GM12878 (cell line): Measurements from ENCODE around the gene RAD51B. TPM values are rescaled to one million over a fixed set of nuclear protein-coding genes. Genes with fewer than 3 reads are reported as not detected.

Source experiments
- ATAC-seq: fragments of 200-7000 bp; cut with Tn5 transposase; 3 replicates; pipeline ENCODE4 v1.9.1; 2020; ENCODE audit warnings: mild to moderate bottlenecking, moderate library complexity
- BruUV-seq: library from RNA; stranded (reverse); fragments of 400-500 nt; replicated peaks from 2 replicates; lab custom pipeline; 2021; lab: Mats Ljungman, UMichigan
- CTCF ChIA-PET: fragments of 300-600 bp; sonication (Branson Sonifier 250); formaldehyde crosslinking; extraction: SDS; loops from one replicate; lab custom pipeline; 2021; ENCODE audit warnings: inconsistent platforms; lab: Yijun Ruan, JAX
- POLR2A ChIA-PET: fragments of 350-600 bp; formaldehyde crosslinking; extraction: SDS; loops from one replicate; lab custom pipeline; 2021; ENCODE audit warnings: inconsistent platforms; lab: Charles Lee
- RAD21 ChIA-PET: fragments of 300-600 bp; sonication (Branson Sonifier 250); formaldehyde crosslinking; loops from one replicate; lab custom pipeline; 2023; ENCODE audit warnings: antibody characterized with exemption; ENCODE audit not compliant: unreplicated experiment; lab: Charles Lee
- SMC1A ChIA-PET: fragments of 300-600 bp; sonication (Branson Sonifier 250); formaldehyde crosslinking; loops from one replicate; lab custom pipeline; 2023; ENCODE audit not compliant: unreplicated experiment, uncharacterized antibody; lab: Charles Lee
- DNase-seq: peaks from one replicate; pipeline ENCODE4 v3.0.0-alpha.2; 2011; ENCODE audit warnings: low read depth, low spot score
- FAIRE-seq: peaks from 3 replicates; lab custom pipeline; 2011; peaks lifted over from hg19 to GRCh38; lab: Jason Lieb, UNC
- H2AFZ ChIP-seq: 2 replicates; pipeline ENCODE4 v1.6.0; 2011; ENCODE audit warnings: low read depth, low read length, control low read depth; ENCODE audit not compliant: control insufficient read depth
- H3K27ac ChIP-seq: 2 replicates; pipeline ENCODE4 v1.5.1; 2011; ENCODE audit warnings: control low read depth; ENCODE audit not compliant: control insufficient read depth, insufficient read depth
- H3K27me3 ChIP-seq, 2 experiments: replicated peaks in 1 of 2; 2 replicates each; pipeline versions ENCODE4 v1.6.0 to v1.6.1; 2011; ENCODE audit warnings: low read length in 1 of 2; ENCODE audit not compliant: control insufficient read depth in 2 of 2, insufficient read depth in 2 of 2
- H3K36me3 ChIP-seq, 2 experiments: 2 replicates each; pipeline ENCODE4 v1.5.1; 2011; ENCODE audit warnings: low read length in 1 of 2; ENCODE audit not compliant: control insufficient read depth in 2 of 2, insufficient read depth in 2 of 2
- H3K4me1 ChIP-seq: 2 replicates; pipeline ENCODE4 v1.6.1; 2011; ENCODE audit warnings: mild to moderate bottlenecking, low read length, moderate library complexity, mixed read lengths; ENCODE audit not compliant: control insufficient read depth, insufficient read depth
- H3K4me2 ChIP-seq: 2 replicates; pipeline ENCODE4 v1.6.0; 2011; ENCODE audit warnings: control low read depth; ENCODE audit not compliant: control insufficient read depth, insufficient read depth
- H3K4me3 ChIP-seq: fragments of 200-600 bp; sonication (generic); 2 replicates; pipeline ENCODE4 v1.5.1; 2016
- H3K79me2 ChIP-seq: 2 replicates; pipeline ENCODE4 v1.6.0; 2011; ENCODE audit warnings: low read length; ENCODE audit not compliant: control insufficient read depth, insufficient read depth
- H3K9ac ChIP-seq: 2 replicates; pipeline ENCODE4 v1.8.0; 2011; ENCODE audit warnings: low read length, control low read depth, mixed read lengths; ENCODE audit not compliant: control insufficient read depth, insufficient read depth
- H3K9me3 ChIP-seq: replicated peaks from 3 replicates; pipeline ENCODE4 v1.5.1; 2011; ENCODE audit warnings: mild to moderate bottlenecking, low read length; ENCODE audit not compliant: control insufficient read depth, insufficient read depth
- H4K20me1 ChIP-seq: 2 replicates; pipeline ENCODE4 v1.6.0; 2011; ENCODE audit not compliant: control insufficient read depth, insufficient read depth
- BCL11A ChIP-seq: IDR thresholded peaks from 2 replicates; pipeline ENCODE4 v1.6.1; 2011; ENCODE audit warnings: low read depth, low read length
- HDAC6 ChIP-seq: fragments of 200-600 bp; sonication (generic); IDR thresholded peaks from one replicate; pipeline ENCODE4 v1.8.0; 2017; ENCODE audit warnings: antibody characterized with exemption; ENCODE audit not compliant: unreplicated experiment
- HDGF ChIP-seq: fragments of 450-650 bp; IDR thresholded peaks from 2 replicates; pipeline ENCODE4 v1.6.1; 2016; ENCODE audit warnings: antibody characterized with exemption
- IKZF2 ChIP-seq, 2 experiments: fragments of 450-650 bp; IDR thresholded peaks; 2 replicates each; pipeline ENCODE4 v1.6.1; 2017; ENCODE audit warnings: mild to moderate bottlenecking in 2 of 2, moderate library complexity in 2 of 2
- MEF2B ChIP-seq: fragments of 450-650 bp; IDR thresholded peaks from 2 replicates; pipeline ENCODE4 v1.6.1; 2018; ENCODE audit warnings: mild to moderate bottlenecking, moderate library complexity; ENCODE audit not compliant: partially characterized antibody, poor library complexity, severe bottlenecking
- NBN ChIP-seq: fragments of 450-650 bp; IDR thresholded peaks from 2 replicates; pipeline ENCODE4 v1.6.1; 2016
- PAX5 ChIP-seq: IDR thresholded peaks from 2 replicates; pipeline ENCODE4 v1.6.1; 2011; ENCODE audit warnings: low read depth, low read length, borderline replicate concordance
- RAD21 ChIP-seq: IDR thresholded peaks from 2 replicates; pipeline ENCODE4 v1.6.1; 2011; ENCODE audit warnings: mild to moderate bottlenecking, low read depth, low read length, moderate library complexity; ENCODE audit not compliant: insufficient read depth
- RUNX3 ChIP-seq: IDR thresholded peaks from 2 replicates; pipeline ENCODE4 v1.6.1; 2012; ENCODE audit warnings: low read length, inconsistent platforms
- SMC3 ChIP-seq: IDR thresholded peaks from 2 replicates; pipeline ENCODE4 v1.6.1; 2011; ENCODE audit warnings: low read length, improper control_type of control experiment, borderline replicate concordance
- STAT1 ChIP-seq: fragments of 450-650 bp; conservative IDR thresholded peaks from 2 replicates; pipeline ENCODE4 v1.6.1; 2014; ENCODE audit warnings: antibody characterized with exemption, mild to moderate bottlenecking
- TCF7 ChIP-seq: IDR thresholded peaks from 2 replicates; pipeline ENCODE4 v1.6.1; 2014; ENCODE audit warnings: antibody characterized with exemption, borderline replicate concordance
- YY1 ChIP-seq: IDR thresholded peaks from 2 replicates; pipeline ENCODE4 v1.6.1; 2011; ENCODE audit warnings: low read depth, mild to moderate bottlenecking, low read length
- WGBS: methylation state at CpG from one replicate; pipeline ENCODE4 v1.1.6; 2016; ENCODE audit warnings: low lambda C conversion rate; ENCODE audit not compliant: insufficient replicate concordance, insufficient coverage; ENCODE audit errors: missing lambda C conversion rate; 5-methylcytosine and 5-hydroxymethylcytosine counted together
- in situ Hi-C: fragments of 300-500 bp; cut with MboI; formaldehyde crosslinking; loops from 9 replicates; pipeline ENCODE4 v1.14.3; 2018; ENCODE audit warnings: mixed read lengths
- intact Hi-C: fragments of 100-400 bp; cut with micrococcal nuclease; formaldehyde crosslinking; loops from one replicate; pipeline ENCODE4 v1.14.2; 2022; ENCODE audit not compliant: unreplicated experiment
- polyA plus RNA-seq, 11 experiments: library from polyadenylated mRNA; depleted of rRNA in 4 of 11; unstranded in 6 of 11; stranded (reverse) in 5 of 11; fragments of >200 nt; fragmentation: Nextera tagmentation in 4 of 11; fragmentation: Illumina TruSeq in 1 of 11; extraction: Ambion mirVana in 4 of 11; extraction: Trizol in 1 of 11; gene quantifications; 1 replicate in 1 of 11; 2 replicates in 10 of 11; pipeline versions ENCODE4 v1.2.1 to v1.2.3, GENCODE V29; 2011 to 2016; ENCODE audit warnings: inconsistent platforms in 2 of 11, missing spikeins in 2 of 11, low read depth in 1 of 11
- total RNA-seq, 4 experiments: library from RNA; depleted of rRNA in 3 of 4; stranded (reverse); fragments of >200 nt in 3 of 4; fragmentation: Illumina TruSeq in 1 of 4; extraction: Trizol in 1 of 4; gene quantifications; 2 replicates each; pipeline versions ENCODE4 v1.2.1 to v1.2.3, GENCODE V29; 2013 to 2021
- TF ChIP-seq, protein P1 (sequence below): fragments of 450-650 bp; IDR thresholded peaks from 2 replicates; pipeline ENCODE4 v1.6.1; 2016; ENCODE audit warnings: mild to moderate bottlenecking
- TF ChIP-seq, protein P2 (sequence below), 3 experiments: IDR thresholded peaks in 2 of 3; conservative IDR thresholded peaks in 1 of 3; 2 replicates each; pipeline ENCODE4 v1.5.1; 2011; ENCODE audit warnings: low read depth in 3 of 3, low read length in 3 of 3, mild to moderate bottlenecking in 3 of 3, control low read depth in 2 of 3, moderate library complexity in 2 of 3, inconsistent platforms in 1 of 3, mixed read lengths in 1 of 3; ENCODE audit not compliant: control insufficient read depth in 2 of 3, insufficient read depth in 1 of 3; ENCODE audit errors: extremely low read depth in 1 of 3

The RAD51B gene
- total and polyA plus RNA-seq, 10 of the 15 experiments (the other 5 are each of a cell fraction or from before 2014, with no cell fraction given): 9.8 to 26.8 (median 21.3) TPM

DNA sequence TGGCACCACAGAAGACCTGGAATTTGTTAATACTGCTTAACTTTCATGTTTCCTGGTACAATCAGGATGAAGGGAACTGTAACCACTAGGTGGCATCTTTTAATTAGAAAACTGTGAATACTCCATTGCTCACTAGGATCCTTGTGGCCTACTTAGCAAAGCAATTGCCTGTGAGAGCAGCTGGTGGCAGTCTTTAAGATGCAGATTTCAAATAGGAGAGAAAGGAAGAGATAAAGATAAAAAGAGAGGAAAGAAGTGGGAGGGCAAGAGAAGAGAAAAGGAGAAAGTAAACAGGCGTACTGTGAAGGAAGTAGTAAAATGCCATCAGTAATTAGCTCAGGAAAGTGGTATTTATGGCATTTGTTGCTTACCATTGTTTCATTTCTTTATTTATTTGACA, 114.5 kb downstream of the RAD51B start:
- no peaks in the 10 kb centered on the region for H3K27me3 ChIP-seq
- no peak overlapping the region for H3K4me3 ChIP-seq
- POLR2A ChIA-PET: interaction anchor here (1.0 kb wide), 1 partner anchor 51 kb away, joined by 4 read pairs; no protein-coding TSS in a partner anchor
- intact Hi-C loops: loop anchor here (2.0 to 5.0 kb wide), 2 partner anchors 97 to 911 kb away; no protein-coding TSS in a partner anchor
- no peak overlapping the region for H3K27ac ChIP-seq
- H3K79me2 ChIP-seq: no peaks in the 10 kb centered on the region
- FAIRE-seq (peak; percentile 57), DNase-seq (peak; percentile 42), ATAC-seq (peak; percentile 98)
- H4K20me1 ChIP-seq: no peaks in the 10 kb centered on the region
- TF ChIP-seq HDGF: peak; percentile 58; the same call in 1 of the 2 replicates
- peak; percentile 26; the same call in 1 of the 2 replicates for TF ChIP-seq RUNX3
- TF ChIP-seq, protein P1, sequence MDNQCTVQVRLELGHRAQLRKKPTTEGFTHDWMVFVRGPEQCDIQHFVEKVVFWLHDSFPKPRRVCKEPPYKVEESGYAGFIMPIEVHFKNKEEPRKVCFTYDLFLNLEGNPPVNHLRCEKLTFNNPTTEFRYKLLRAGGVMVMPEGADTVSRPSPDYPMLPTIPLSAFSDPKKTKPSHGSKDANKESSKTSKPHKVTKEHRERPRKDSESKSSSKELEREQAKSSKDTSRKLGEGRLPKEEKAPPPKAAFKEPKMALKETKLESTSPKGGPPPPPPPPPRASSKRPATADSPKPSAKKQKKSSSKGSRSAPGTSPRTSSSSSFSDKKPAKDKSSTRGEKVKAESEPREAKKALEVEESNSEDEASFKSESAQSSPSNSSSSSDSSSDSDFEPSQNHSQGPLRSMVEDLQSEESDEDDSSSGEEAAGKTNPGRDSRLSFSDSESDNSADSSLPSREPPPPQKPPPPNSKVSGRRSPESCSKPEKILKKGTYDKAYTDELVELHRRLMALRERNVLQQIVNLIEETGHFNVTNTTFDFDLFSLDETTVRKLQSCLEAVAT: 0 out of 2 replicates have a peak, but pooled peaks have one; percentile 28
- peak; percentile 76 for TF ChIP-seq RAD21
- TF ChIP-seq HDAC6: no peak
- TF ChIP-seq, protein P2, sequence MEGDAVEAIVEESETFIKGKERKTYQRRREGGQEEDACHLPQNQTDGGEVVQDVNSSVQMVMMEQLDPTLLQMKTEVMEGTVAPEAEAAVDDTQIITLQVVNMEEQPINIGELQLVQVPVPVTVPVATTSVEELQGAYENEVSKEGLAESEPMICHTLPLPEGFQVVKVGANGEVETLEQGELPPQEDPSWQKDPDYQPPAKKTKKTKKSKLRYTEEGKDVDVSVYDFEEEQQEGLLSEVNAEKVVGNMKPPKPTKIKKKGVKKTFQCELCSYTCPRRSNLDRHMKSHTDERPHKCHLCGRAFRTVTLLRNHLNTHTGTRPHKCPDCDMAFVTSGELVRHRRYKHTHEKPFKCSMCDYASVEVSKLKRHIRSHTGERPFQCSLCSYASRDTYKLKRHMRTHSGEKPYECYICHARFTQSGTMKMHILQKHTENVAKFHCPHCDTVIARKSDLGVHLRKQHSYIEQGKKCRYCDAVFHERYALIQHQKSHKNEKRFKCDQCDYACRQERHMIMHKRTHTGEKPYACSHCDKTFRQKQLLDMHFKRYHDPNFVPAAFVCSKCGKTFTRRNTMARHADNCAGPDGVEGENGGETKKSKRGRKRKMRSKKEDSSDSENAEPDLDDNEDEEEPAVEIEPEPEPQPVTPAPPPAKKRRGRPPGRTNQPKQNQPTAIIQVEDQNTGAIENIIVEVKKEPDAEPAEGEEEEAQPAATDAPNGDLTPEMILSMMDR (IDR thresholded peaks at IDR 0.05 in 2 of 3, conservative IDR thresholded peaks at IDR 0.05 in 1 of 3; ENCODE audit: control insufficient read depth in 2 of 3, extremely low read depth in 1 of 3, insufficient read depth in 1 of 3, low read depth in 3 of 3, low read length in 3 of 3): peak; percentile 46 to 65 (median 62)
- peak in 1 of 2 experiments; percentile 17; a peak in 1 of 4 replicates for TF ChIP-seq IKZF2 (IDR thresholded peaks at IDR 0.05)
- no peak for TF ChIP-seq MEF2B
- no peak for TF ChIP-seq NBN
- TF ChIP-seq BCL11A: no peak
- 0 out of 2 replicates have a peak, but pooled peaks have one; percentile 23 for TF ChIP-seq YY1
- no peak for TF ChIP-seq PAX5
- no peak for TF ChIP-seq STAT1
- no peak for TF ChIP-seq TCF7
- TF ChIP-seq SMC3: peak; percentile 63; the same call in 1 of the 2 replicates
- BruUV-seq: no TSS peak
- WGBS: 83% methylated on average over 1 of the region's 1 CpG
- H3K4me2 ChIP-seq: no peak overlapping the region
- SMC1A ChIA-PET: interaction anchor here (0.7 to 3.9 kb wide), 31 partner anchors 10 to 915 kb away, joined by 3 to 25 read pairs (median 4); no protein-coding TSS in a partner anchor
- no peaks in the 10 kb centered on the region; the same call in 2 of the 3 replicates for H3K9me3 ChIP-seq
- no peaks in the 10 kb centered on the region for H3K4me1 ChIP-seq
- H2AFZ ChIP-seq: no peak overlapping the region; the same call in 1 of the 2 replicates
- CTCF ChIA-PET: interaction anchor here (0.6 to 4.4 kb wide), 48 partner anchors 8 to 910 kb away, joined by 3 to 36 read pairs (median 4); no protein-coding TSS in a partner anchor
- H3K9ac ChIP-seq: no peak overlapping the region
- RAD21 ChIA-PET: interaction anchor here (0.6 to 4.4 kb wide), 19 partner anchors 10 to 1165 kb away, joined by 3 to 31 read pairs (median 4); no protein-coding TSS in a partner anchor
- in situ Hi-C loops: loop anchor here (5.0 to 10.0 kb wide), 2 partner anchors 92 to 891 kb away; no protein-coding TSS in a partner anchor
- H3K36me3 ChIP-seq: no peaks in the 10 kb centered on the region
